CD4-positive, CD25-positive, alpha-beta regulatory T cell (primary cell): ENCODE measurements around the gene ZNF33B. TPM values are rescaled to one million over a fixed set of nuclear protein-coding genes. Genes with fewer than 3 reads are reported as not detected.
A peak's percentile ranks its signal among the peaks of the same experiment; 100 is the strongest.
"Not testable (repeated sequence)": the region's sequence is repeated elsewhere in the genome, so short reads cannot be mapped to it uniquely, and the experiment has no call there.

Experiments used
- ATAC-seq, 2 donors: fragments of 150-1000 bp; cut with Tn5 transposase; one replicate each; pipeline ENCODE4 v1.10.0; 2021; ENCODE audit warnings: low read depth in 2 of 2, moderate number of reproducible peaks in 2 of 2, moderate library complexity in 1 of 2
- DNase-seq, 3 donors: peaks; one replicate each; pipeline versions ENCODE4 v3.0.0 to v3.0.0-alpha.2; 2012 to 2022; ENCODE audit warnings: mixed read lengths in 1 of 3
- H3K27ac ChIP-seq: one replicate; pipeline ENCODE4 v1.7.0; 2013; ENCODE audit warnings: mild to moderate bottlenecking, low read length; ENCODE audit not compliant: insufficient read depth, poor library complexity, severe bottlenecking
- H3K27me3 ChIP-seq: one replicate; pipeline ENCODE4 v1.7.0; 2013; ENCODE audit warnings: low read length; ENCODE audit not compliant: control insufficient read depth, insufficient read depth
- H3K36me3 ChIP-seq: one replicate; pipeline ENCODE4 v1.7.0; 2013; ENCODE audit warnings: mild to moderate bottlenecking, low read length, moderate library complexity; ENCODE audit not compliant: control insufficient read depth, insufficient read depth
- H3K4me1 ChIP-seq: 2 replicates; pipeline ENCODE4 v1.7.0; 2013; ENCODE audit warnings: mild to moderate bottlenecking, low read length; ENCODE audit not compliant: insufficient read depth, control insufficient read depth, poor library complexity, severe bottlenecking
- H3K4me3 ChIP-seq: one replicate; pipeline ENCODE4 v1.7.0; 2013; ENCODE audit warnings: low read depth, mild to moderate bottlenecking, low read length, moderate library complexity
- H3K9me3 ChIP-seq, 2 experiments: 1 replicate in 1 of 2; 2 replicates in 1 of 2; pipeline ENCODE4 v1.7.0; 2013; ENCODE audit warnings: low read length in 2 of 2, mild to moderate bottlenecking in 1 of 2, moderate library complexity in 1 of 2; ENCODE audit not compliant: control insufficient read depth in 2 of 2
- H3K27ac Mint-ChIP-seq, 3 donors: one replicate each; pipeline ENCODE4 v1.8.0; 2020 to 2022; ENCODE audit warnings: mild to moderate bottlenecking in 3 of 3, mixed read lengths in 3 of 3, moderate library complexity in 2 of 3
- H3K27me3 Mint-ChIP-seq: one replicate; pipeline ENCODE4 v1.8.0; 2022; ENCODE audit warnings: mild to moderate bottlenecking, mixed read lengths
- H3K36me3 Mint-ChIP-seq: one replicate; pipeline ENCODE4 v1.8.0; 2020; ENCODE audit warnings: mixed read lengths
- H3K4me1 Mint-ChIP-seq, 4 donors: one replicate each; pipeline ENCODE4 v1.8.0; 2020 to 2022; ENCODE audit warnings: mixed read lengths in 4 of 4, mild to moderate bottlenecking in 1 of 4
- H3K4me3 Mint-ChIP-seq, 4 donors: one replicate each; pipeline ENCODE4 v1.8.0; 2020 to 2022; ENCODE audit warnings: mild to moderate bottlenecking in 4 of 4, mixed read lengths in 4 of 4, moderate library complexity in 3 of 4
- H3K9me3 Mint-ChIP-seq, 7 donors: one replicate each; pipeline ENCODE4 v1.8.0; 2020 to 2022; ENCODE audit warnings: mixed read lengths in 7 of 7, mild to moderate bottlenecking in 3 of 7, moderate library complexity in 2 of 7
- polyA plus RNA-seq, 4 donors: library from polyadenylated mRNA; unstranded; fragments of 300-500 nt; fragmentation: Illumina TruSeq; gene quantifications; one replicate each; pipeline ENCODE4 v1.2.3, GENCODE V29; 2021
- total RNA-seq: library from RNA; stranded (reverse); gene quantifications from one replicate; pipeline ENCODE4 v1.2.3, GENCODE V29; 2022

Gene ZNF33B
- total and polyA plus RNA-seq, 5 donors from 2014 or later: 7.1 to 23.5 (median 9.8) TPM

DNA sequence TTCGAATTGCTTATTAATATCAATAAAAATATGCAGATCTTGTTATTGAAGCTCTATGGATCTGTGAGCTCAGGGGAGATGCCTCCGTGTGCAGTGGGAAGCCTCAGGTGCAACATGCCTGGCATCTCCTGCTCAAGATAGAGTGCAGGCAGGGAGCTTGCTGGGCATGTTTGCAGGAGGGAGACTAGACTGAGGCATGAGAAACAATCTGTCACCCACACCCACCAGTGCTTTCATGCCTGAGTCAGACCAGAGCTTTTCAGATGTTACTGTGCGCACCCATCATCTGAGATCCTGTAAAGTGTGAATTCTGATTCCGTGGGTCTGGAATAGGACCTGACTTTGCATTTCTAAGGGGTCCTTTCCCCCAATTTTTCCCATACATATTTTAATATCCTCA, 62.0 kb downstream of the ZNF33B start:
- H3K9me3 ChIP-seq: no peaks in the 10 kb centered on the region
- Mint-ChIP-seq H3K4me1 (no peaks in the 10 kb centered on the region), H3K9me3 (peaks cover 0 to 12% (median 2%) of the 10 kb centered on the region in 7 donors), H3K27ac (no peak overlapping the region), H3K27me3 (no peaks in the 10 kb centered on the region), H3K36me3 (peaks cover 7% of the 10 kb centered on the region), H3K4me3 (no peak overlapping the region)
- H3K27me3 ChIP-seq: no peaks in the 10 kb centered on the region
- DNase-seq: no peak
- no peaks in the 10 kb centered on the region for H3K4me1 ChIP-seq
- no peak overlapping the region for H3K4me3 ChIP-seq
- no peaks in the 10 kb centered on the region for H3K36me3 ChIP-seq
- ATAC-seq: no peak
- no peak overlapping the region for H3K27ac ChIP-seq

DNA sequence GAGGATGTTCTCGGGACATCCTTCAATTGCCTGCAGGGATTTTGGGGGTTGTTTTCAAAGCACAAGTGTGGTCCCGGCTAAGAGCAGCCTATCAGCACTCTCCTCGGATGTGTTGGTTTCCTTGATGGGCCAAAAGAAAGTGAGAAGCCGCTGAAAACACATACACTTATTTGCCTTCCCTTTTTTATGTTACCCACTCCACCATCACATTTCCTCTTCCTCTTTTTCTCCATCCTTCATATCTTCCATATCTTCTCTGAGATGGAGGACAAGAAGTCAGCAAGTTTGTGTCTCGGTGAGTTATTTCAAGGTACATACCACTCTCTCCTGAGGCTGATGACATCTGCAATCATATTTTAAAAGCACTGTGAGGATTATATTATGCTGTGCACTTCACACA, 64.0 kb downstream of the ZNF33B start:
- Mint-ChIP-seq H3K4me3 (no peak overlapping the region), H3K36me3 (peaks cover 4% of the 10 kb centered on the region), H3K4me1 (no peaks in the 10 kb centered on the region), H3K27me3 (no peaks in the 10 kb centered on the region), H3K9me3 (peaks cover 0 to 16% (median 4%) of the 10 kb centered on the region in 7 donors), H3K27ac (no peak overlapping the region)
- DNase-seq: no peak
- Histone ChIP-seq H3K27me3 (no peaks in the 10 kb centered on the region), H3K27ac (no peak overlapping the region), H3K9me3 (peaks cover 0 to 2% of the 10 kb centered on the region in 2 experiments), H3K4me1 (no peaks in the 10 kb centered on the region), H3K36me3 (no peaks in the 10 kb centered on the region), H3K4me3 (no peak overlapping the region)
- ATAC-seq: no peak

GRCh38 chr10:42556931-42557330, 81.4 kb downstream of the ZNF33B start:
- H3K4me3 ChIP-seq: no peak overlapping the region

GRCh38 chr10:42553576-42553975, 84.8 kb downstream of the ZNF33B start:
- H3K27ac Mint-ChIP-seq, H3K9me3 ChIP-seq, H3K27me3 ChIP-seq, DNase-seq, H3K27me3 Mint-ChIP-seq, H3K36me3 ChIP-seq, H3K9me3 Mint-ChIP-seq, ATAC-seq, H3K27ac ChIP-seq: not testable (repeated sequence)
- peaks cover 21 to 43% (median 31%) of the 10 kb centered on the region in 4 donors for H3K4me1 Mint-ChIP-seq
- peak overlapping the region in 3 of 4 donors; percentile 95 to 100 (median 98) for H3K4me3 Mint-ChIP-seq
- H3K36me3 Mint-ChIP-seq: peaks cover 22% of the 10 kb centered on the region
- Histone ChIP-seq H3K4me1 (peaks cover 27% of the 10 kb centered on the region), H3K4me3 (peak overlapping the region; percentile 88)

More at GRCh38 chr10:42556931-42557330, 81.4 kb downstream of the ZNF33B start:
- ATAC-seq (no peak), DNase-seq (no peak)
- Mint-ChIP-seq H3K4me1 (peaks cover 2 to 14% (median 10%) of the 10 kb centered on the region in 4 donors), H3K4me3 (no peak overlapping the region), H3K27me3 (peaks cover 6% of the 10 kb centered on the region), H3K27ac (no peak overlapping the region), H3K36me3 (peaks cover 2% of the 10 kb centered on the region), H3K9me3 (no peaks in the 10 kb centered on the region)
- Histone ChIP-seq H3K9me3 (no peaks in the 10 kb centered on the region), H3K4me1 (peaks cover 9% of the 10 kb centered on the region), H3K36me3 (no peaks in the 10 kb centered on the region), H3K27me3 (no peaks in the 10 kb centered on the region), H3K27ac (no peak overlapping the region)

- Histone ChIP-seq H3K36me3 (peaks cover 11% of the 10 kb centered on the region), H3K4me1 (peaks cover 27% of the 10 kb centered on the region), H3K27me3 (no peaks in the 10 kb centered on the region), H3K9me3 (no peaks in the 10 kb centered on the region), H3K4me3 (peak overlapping the region; percentile 88), H3K27ac (no peak overlapping the region)
- peaks cover 6% of the 10 kb centered on the region for H3K27me3 Mint-ChIP-seq
- ATAC-seq (no peak), DNase-seq (no peak)
- H3K4me1 Mint-ChIP-seq: peaks cover 22 to 48% (median 31%) of the 10 kb centered on the region in 4 donors
- peak overlapping the region; percentile 96 to 99 (median 99) for H3K27ac Mint-ChIP-seq
- H3K36me3 Mint-ChIP-seq: peaks cover 25% of the 10 kb centered on the region
- peak overlapping the region; percentile 87 to 100 (median 96) for H3K4me3 Mint-ChIP-seq
- peaks cover 0 to 2% (median under 1%) of the 10 kb centered on the region in 7 donors for H3K9me3 Mint-ChIP-seq
Observed at GRCh38 chr10:42553064-42553407, 85.3 kb downstream of the ZNF33B start.

GRCh38 chr10:42552188-42553063, 85.9 kb downstream of the ZNF33B start:
- H3K27me3 ChIP-seq: no peaks in the 10 kb centered on the region
- H3K27me3 Mint-ChIP-seq: peaks cover 6% of the 10 kb centered on the region
- peaks cover 28 to 54% (median 36%) of the 10 kb centered on the region in 4 donors for H3K4me1 Mint-ChIP-seq
- peak overlapping the region; percentile 88 for H3K4me3 ChIP-seq
- H3K36me3 Mint-ChIP-seq: peaks cover 31% of the 10 kb centered on the region
- H3K4me3 Mint-ChIP-seq: peak overlapping the region; percentile 87 to 100 (median 96)
- peaks cover 0 to 3% of the 10 kb centered on the region in 2 experiments for H3K9me3 ChIP-seq
- peak overlapping the region; percentile 78 for H3K27ac ChIP-seq
- peak; percentile 91 to 98 (median 92) for DNase-seq
- peak; percentile 98 for ATAC-seq
- H3K4me1 ChIP-seq: peaks cover 27% of the 10 kb centered on the region
- peaks cover 17% of the 10 kb centered on the region for H3K36me3 ChIP-seq
- H3K27ac Mint-ChIP-seq: peak overlapping the region; percentile 96 to 99 (median 99)
- H3K9me3 Mint-ChIP-seq: peaks cover 0 to 5% (median 4%) of the 10 kb centered on the region in 7 donors

GRCh38 chr10:42551582-42552187, 86.7 kb downstream of the ZNF33B start:
- Histone ChIP-seq H3K36me3 (peaks cover 21% of the 10 kb centered on the region), H3K4me3 (peak overlapping the region; percentile 88), H3K27ac (peak overlapping the region; percentile 78), H3K4me1 (peaks cover 27% of the 10 kb centered on the region), H3K27me3 (no peaks in the 10 kb centered on the region), H3K9me3 (peaks cover 3 to 7% of the 10 kb centered on the region in 2 experiments)
- peaks cover 29 to 61% (median 43%) of the 10 kb centered on the region in 4 donors for H3K4me1 Mint-ChIP-seq
- DNase-seq (peak in 1 of 3 donors; percentile 6), ATAC-seq (no peak)
- peak overlapping the region; percentile 96 to 99 (median 99) for H3K27ac Mint-ChIP-seq
- peaks cover 39% of the 10 kb centered on the region for H3K36me3 Mint-ChIP-seq
- peaks cover 0 to 8% (median 7%) of the 10 kb centered on the region in 7 donors for H3K9me3 Mint-ChIP-seq
- H3K4me3 Mint-ChIP-seq: peak overlapping the region; percentile 87 to 100 (median 96)
- H3K27me3 Mint-ChIP-seq: no peaks in the 10 kb centered on the region
